Measurements from ENCODE around the gene SLC8A2.

Gene SLC8A2

GRCh38 chr19:47471733-47472457 is at the start of gene SLC8A2:
SLC8A2 (minus strand) TSS chr19:47471893; CDS start chr19:47466403, 5,490 bp downstream.
- DNase-seq, result peak; percentile 30 to 44

- no peak for DNase-seq
These were observed 49.1 kb upstream of the SLC8A2 start for GRCh38 chr19:47520839-47521238.

- DNase-seq, result no peak
These were observed 48.7 kb upstream of the SLC8A2 start for GRCh38 chr19:47520343-47520806.

GRCh38 chr19:47518854-47519253 is 47.2 kb upstream of the SLC8A2 start:
- DNase-seq, result no peak

- DNase-seq, result no peak
These were observed 46.4 kb upstream of the SLC8A2 start for GRCh38 chr19:47518139-47518538.

- DNase-seq, result peak; percentile 100
These were observed 43.3 kb upstream of the SLC8A2 start, which contains the start of gene NAPA for GRCh38 chr19:47514869-47515588. NAPA (minus strand) TSS chr19:47515063; CDS start chr19:47514940, 123 bp downstream.

GRCh38 chr19:47514151-47514868 is 42.6 kb upstream of the SLC8A2 start:
- DNase-seq, result no peak

- DNase-seq, result no peak
These were observed 41.2 kb upstream of the SLC8A2 start for GRCh38 chr19:47512948-47513319.

GRCh38 chr19:47512183-47512947 is 40.7 kb upstream of the SLC8A2 start:
- no peak for DNase-seq

GRCh38 chr19:47511681-47512080 is 40.0 kb upstream of the SLC8A2 start:
- DNase-seq, result no peak

- no peak for DNase-seq
These were observed 39.4 kb upstream of the SLC8A2 start for GRCh38 chr19:47511128-47511517.

- DNase-seq, result no peak
These were observed 38.9 kb upstream of the SLC8A2 start for GRCh38 chr19:47510516-47511127.

GRCh38 chr19:47509973-47510372 is 38.3 kb upstream of the SLC8A2 start:
- no peak for DNase-seq

- DNase-seq, result no peak
These were observed 37.6 kb upstream of the SLC8A2 start for GRCh38 chr19:47509170-47509847.

GRCh38 chr19:47508721-47509120 is 37.0 kb upstream of the SLC8A2 start:
- DNase-seq, result no peak

GRCh38 chr19:47507924-47508553 is 36.3 kb upstream of the SLC8A2 start:
- DNase-seq, result no peak

GRCh38 chr19:47507012-47507411 is 35.3 kb upstream of the SLC8A2 start:
- no peak for DNase-seq

- DNase-seq, result no peak
These were observed 34.8 kb upstream of the SLC8A2 start for GRCh38 chr19:47506459-47506858.

GRCh38 chr19:47505506-47505905 is 33.8 kb upstream of the SLC8A2 start:
- no peak for DNase-seq

GRCh38 chr19:47503826-47504150 is 32.1 kb upstream of the SLC8A2 start:
- no peak for DNase-seq

GRCh38 chr19:47503130-47503825 is 31.6 kb upstream of the SLC8A2 start:
- no peak for DNase-seq

Data from NCI-H2081 (cell line).